GM12873 (cell line): Measurements from ENCODE around the gene MED22.
A peak's percentile ranks its signal among the peaks of the same experiment; 100 is the strongest.

Experiments used
- CTCF ChIP-seq: IDR thresholded peaks from 2 replicates; pipeline ENCODE4 v1.5.1; 2012; ENCODE audit warnings: low read depth, mild to moderate bottlenecking, moderate library complexity, low read length, control low read depth; ENCODE audit not compliant: insufficient read depth; ENCODE audit errors: missing control alignments

Gene MED22

GRCh38 chr9:133344071-133344470 lies 3.9 kb downstream of the MED22 start:
- no peak for TF ChIP-seq CTCF

- peak; percentile 21 for TF ChIP-seq CTCF
These were observed 5.4 kb downstream of the MED22 start for GRCh38 chr9:133342570-133342969.

- peak; percentile 22 for TF ChIP-seq CTCF
These were observed 5.9 kb downstream of the MED22 start for GRCh38 chr9:133342069-133342406.

- TF ChIP-seq CTCF: no peak
These were observed 6.4 kb downstream of the MED22 start for GRCh38 chr9:133341369-133342068.

GRCh38 chr9:133340916-133341315 lies 7.0 kb downstream of the MED22 start:
- no peak for TF ChIP-seq CTCF

GRCh38 chr9:133340256-133340655 lies 7.7 kb downstream of the MED22 start:
- no peak for TF ChIP-seq CTCF

GRCh38 chr9:133339641-133340040 lies 8.3 kb downstream of the MED22 start:
- TF ChIP-seq CTCF: no peak
